Measurements from ENCODE around the gene HYAL2. TPM values are rescaled to one million over a fixed set of nuclear protein-coding genes. Genes with fewer than 3 reads are reported as not detected.

HYAL2 gene
- total and polyA plus RNA-seq, 9 of the 15 experiments (the other 6 are each of a cell fraction or from before 2014, with no cell fraction given), result 0.36 to 22.7 (median 11.4) TPM; not detected in 1

GRCh38 chr3:50340448-50341329 lies 18.1 kb upstream of the HYAL2 start, which contains the start of gene RASSF1 (continued):
- TF ChIP-seq, protein P1, sequence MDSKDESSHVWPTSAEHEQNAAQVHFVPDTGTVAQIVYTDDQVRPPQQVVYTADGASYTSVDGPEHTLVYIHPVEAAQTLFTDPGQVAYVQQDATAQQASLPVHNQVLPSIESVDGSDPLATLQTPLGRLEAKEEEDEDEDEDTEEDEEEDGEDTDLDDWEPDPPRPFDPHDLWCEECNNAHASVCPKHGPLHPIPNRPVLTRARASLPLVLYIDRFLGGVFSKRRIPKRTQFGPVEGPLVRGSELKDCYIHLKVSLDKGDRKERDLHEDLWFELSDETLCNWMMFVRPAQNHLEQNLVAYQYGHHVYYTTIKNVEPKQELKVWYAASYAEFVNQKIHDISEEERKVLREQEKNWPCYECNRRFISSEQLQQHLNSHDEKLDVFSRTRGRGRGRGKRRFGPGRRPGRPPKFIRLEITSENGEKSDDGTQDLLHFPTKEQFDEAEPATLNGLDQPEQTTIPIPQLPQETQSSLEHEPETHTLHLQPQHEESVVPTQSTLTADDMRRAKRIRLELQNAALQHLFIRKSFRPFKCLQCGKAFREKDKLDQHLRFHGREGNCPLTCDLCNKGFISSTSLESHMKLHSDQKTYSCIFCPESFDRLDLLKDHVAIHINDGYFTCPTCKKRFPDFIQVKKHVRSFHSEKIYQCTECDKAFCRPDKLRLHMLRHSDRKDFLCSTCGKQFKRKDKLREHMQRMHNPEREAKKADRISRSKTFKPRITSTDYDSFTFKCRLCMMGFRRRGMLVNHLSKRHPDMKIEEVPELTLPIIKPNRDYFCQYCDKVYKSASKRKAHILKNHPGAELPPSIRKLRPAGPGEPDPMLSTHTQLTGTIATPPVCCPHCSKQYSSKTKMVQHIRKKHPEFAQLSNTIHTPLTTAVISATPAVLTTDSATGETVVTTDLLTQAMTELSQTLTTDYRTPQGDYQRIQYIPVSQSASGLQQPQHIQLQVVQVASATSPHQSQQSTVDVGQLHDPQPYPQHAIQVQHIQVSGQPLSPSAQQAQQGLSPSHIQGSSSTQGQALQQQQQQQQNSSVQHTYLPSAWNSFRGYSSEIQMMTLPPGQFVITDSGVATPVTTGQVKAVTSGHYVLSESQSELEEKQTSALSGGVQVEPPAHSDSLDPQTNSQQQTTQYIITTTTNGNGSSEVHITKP (IDR thresholded peaks at IDR 0.05; ENCODE audit: partially characterized antibody), result peak; percentile 37
- TF ChIP-seq ETV1 (tag; conservative IDR thresholded peaks at IDR 0.05; ENCODE audit: low read depth) (peak; percentile 62), SNIP1 (IDR thresholded peaks at IDR 0.05; ENCODE audit: low read depth) (no peak), ZFX (CRISPR knock-in tag; IDR thresholded peaks at IDR 0.05) (peak; percentile 88), TBP (optimal IDR thresholded peaks at IDR 0.05; ENCODE audit: low read depth, low read length) (peak; percentile 48), RBM14 (IDR thresholded peaks at IDR 0.05; ENCODE audit: borderline replicate concordance, insufficient read depth, low read depth, low read length) (0 out of 2 replicates have a peak, but pooled peaks have one; percentile 49), ZNF740 (CRISPR knock-in tag; IDR thresholded peaks at IDR 0.05) (peak; percentile 78), ZNF740 (tag; IDR thresholded peaks at IDR 0.05) (no peak), TAL1 (IDR thresholded peaks at IDR 0.05) (no peak), C11orf30 (IDR thresholded peaks at IDR 0.05; ENCODE audit: low read depth) (no peak), ASH1L (IDR thresholded peaks at IDR 0.05; ENCODE audit: borderline replicate concordance, low read depth, partially characterized antibody) (no peak), ZNF274 (IDR thresholded peaks at IDR 0.05; ENCODE audit: borderline replicate concordance, low read depth, low read length) (no peak)
- TF ChIP-seq, protein P2, sequence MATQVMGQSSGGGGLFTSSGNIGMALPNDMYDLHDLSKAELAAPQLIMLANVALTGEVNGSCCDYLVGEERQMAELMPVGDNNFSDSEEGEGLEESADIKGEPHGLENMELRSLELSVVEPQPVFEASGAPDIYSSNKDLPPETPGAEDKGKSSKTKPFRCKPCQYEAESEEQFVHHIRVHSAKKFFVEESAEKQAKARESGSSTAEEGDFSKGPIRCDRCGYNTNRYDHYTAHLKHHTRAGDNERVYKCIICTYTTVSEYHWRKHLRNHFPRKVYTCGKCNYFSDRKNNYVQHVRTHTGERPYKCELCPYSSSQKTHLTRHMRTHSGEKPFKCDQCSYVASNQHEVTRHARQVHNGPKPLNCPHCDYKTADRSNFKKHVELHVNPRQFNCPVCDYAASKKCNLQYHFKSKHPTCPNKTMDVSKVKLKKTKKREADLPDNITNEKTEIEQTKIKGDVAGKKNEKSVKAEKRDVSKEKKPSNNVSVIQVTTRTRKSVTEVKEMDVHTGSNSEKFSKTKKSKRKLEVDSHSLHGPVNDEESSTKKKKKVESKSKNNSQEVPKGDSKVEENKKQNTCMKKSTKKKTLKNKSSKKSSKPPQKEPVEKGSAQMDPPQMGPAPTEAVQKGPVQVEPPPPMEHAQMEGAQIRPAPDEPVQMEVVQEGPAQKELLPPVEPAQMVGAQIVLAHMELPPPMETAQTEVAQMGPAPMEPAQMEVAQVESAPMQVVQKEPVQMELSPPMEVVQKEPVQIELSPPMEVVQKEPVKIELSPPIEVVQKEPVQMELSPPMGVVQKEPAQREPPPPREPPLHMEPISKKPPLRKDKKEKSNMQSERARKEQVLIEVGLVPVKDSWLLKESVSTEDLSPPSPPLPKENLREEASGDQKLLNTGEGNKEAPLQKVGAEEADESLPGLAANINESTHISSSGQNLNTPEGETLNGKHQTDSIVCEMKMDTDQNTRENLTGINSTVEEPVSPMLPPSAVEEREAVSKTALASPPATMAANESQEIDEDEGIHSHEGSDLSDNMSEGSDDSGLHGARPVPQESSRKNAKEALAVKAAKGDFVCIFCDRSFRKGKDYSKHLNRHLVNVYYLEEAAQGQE (IDR thresholded peaks at IDR 0.05; ENCODE audit: borderline replicate concordance), result no peak
- TF ChIP-seq, protein P2 (CRISPR knock-in tag; IDR thresholded peaks at IDR 0.05; ENCODE audit: low read depth), result peak; percentile 51; the same call in 1 of the 2 replicates
